T-helper 2 cell treated with Interferon-gamma antibody and Interleukin-4, amounts not matched to agents 100 ng/mL and 5 ng/mL, for 36 hours (primary cell): ENCODE data around the gene FAM107B. TPM values are rescaled to one million over a fixed set of nuclear protein-coding genes. Genes with fewer than 3 reads are reported as not detected.

Source experiments
- intact Hi-C: fragments of 100-400 bp; cut with micrococcal nuclease; formaldehyde crosslinking; loops from one replicate; pipeline ENCODE4 v1.15.1; 2023
- total RNA-seq: library from RNA; stranded (reverse); gene quantifications from 2 replicates; pipeline ENCODE4 v1.2.3, GENCODE V29; 2022

FAM107B gene
- total RNA-seq, 1 donor from 2014 or later: 161 TPM

GRCh38 chr10:14478201-14478600 is 296.5 kb downstream of the FAM107B start:
- intact Hi-C loops: loop anchor here (10.0 kb wide), 1 partner anchor 283 kb away; no protein-coding TSS in a partner anchor

- intact Hi-C loops: loop anchor here (10.0 kb wide), 1 partner anchor 283 kb away; no protein-coding TSS in a partner anchor
Measured at GRCh38 chr10:14477408-14477710, 297.3 kb downstream of the FAM107B start.

GRCh38 chr10:14476641-14477407 is 297.9 kb downstream of the FAM107B start:
- intact Hi-C loops: loop anchor here (10.0 kb wide), 1 partner anchor 282 kb away; no protein-coding TSS in a partner anchor

DNA sequence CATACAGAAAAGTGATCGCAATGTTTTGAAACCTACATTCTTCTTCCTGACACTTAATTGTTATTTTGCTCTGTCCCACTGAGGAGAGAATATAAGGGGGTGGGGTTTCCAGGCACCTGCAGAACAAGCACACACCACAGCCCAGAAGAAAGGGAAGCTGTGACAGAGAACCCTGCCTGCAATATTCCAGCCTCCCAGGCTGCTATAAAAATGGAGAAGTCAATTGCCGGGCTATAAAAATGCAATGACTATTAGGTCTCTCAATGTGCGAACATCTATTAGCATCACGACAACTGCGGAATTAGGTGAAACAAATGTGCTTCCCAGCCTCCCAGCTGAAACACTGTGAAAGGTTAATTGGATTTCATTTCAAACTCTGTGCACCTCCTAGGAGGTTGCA is 298.7 kb downstream of the FAM107B start:
- intact Hi-C loops: loop anchor here (10.0 kb wide), 1 partner anchor 281 kb away; no protein-coding TSS in a partner anchor

DNA sequence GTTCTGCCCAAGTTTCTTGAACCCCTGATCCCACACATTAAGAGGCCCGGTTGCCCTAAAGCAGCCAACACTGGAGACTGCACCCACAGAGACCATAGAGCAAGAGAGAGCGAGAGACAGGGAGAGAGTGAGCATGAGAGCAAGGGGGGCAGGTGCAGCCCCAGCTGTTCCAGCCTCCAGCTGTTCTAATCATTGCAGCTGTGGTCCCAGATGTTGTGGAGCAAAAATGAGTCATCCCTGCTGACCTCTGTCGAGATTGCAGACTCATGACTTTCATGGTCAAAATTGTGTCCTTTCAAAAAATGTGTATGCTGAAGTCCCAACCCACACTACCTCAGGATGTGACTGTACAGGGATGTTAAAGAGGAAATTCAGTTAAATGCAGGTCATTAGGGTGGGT is 300.0 kb downstream of the FAM107B start:
- intact Hi-C loops: loop anchor here (10.0 kb wide), 1 partner anchor 280 kb away; no protein-coding TSS in a partner anchor

DNA sequence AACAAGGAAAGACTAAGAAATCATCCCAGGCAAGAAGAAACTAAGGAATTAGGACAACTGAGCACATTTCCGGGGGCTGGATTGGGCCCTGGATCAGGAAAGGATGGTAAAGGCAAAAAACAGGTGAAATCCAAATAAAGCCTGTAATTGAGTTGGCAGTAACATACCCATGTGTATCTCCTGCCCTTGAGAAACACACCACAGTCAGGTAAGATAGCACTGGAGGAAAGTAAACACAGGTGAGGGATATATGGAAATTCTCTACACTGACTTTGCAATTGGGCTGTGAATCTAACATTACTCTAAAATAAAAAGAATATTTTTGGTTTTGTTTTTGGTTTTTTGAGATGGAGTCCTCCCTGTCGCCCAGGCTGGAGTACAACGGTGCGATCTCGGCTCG is 303.8 kb downstream of the FAM107B start:
- intact Hi-C loops: loop anchor here (10.0 kb wide), 1 partner anchor 276 kb away; no protein-coding TSS in a partner anchor

GRCh38 chr10:14468726-14469125 is 306.0 kb downstream of the FAM107B start:
- intact Hi-C loops: no loop called here

Other genes with a start within 250 kb of the FAM107B start
- 0.34 and 0.48 TPM in 2 replicates for gene CDNF, start 63.1 kb upstream of the FAM107B start, total RNA-seq
- gene HSPA14, start 63.4 kb upstream of the FAM107B start, total RNA-seq: 30.4 and 31.2 TPM in 2 replicates
- gene MSANTD7, start 63.4 kb upstream of the FAM107B start, total RNA-seq: 17.9 and 18.0 TPM in 2 replicates
- gene SUV39H2, start 104.0 kb upstream of the FAM107B start, total RNA-seq: 30.4 and 35.9 TPM in 2 replicates
- gene DCLRE1C, start 179.2 kb upstream of the FAM107B start, total RNA-seq: 38.5 and 41.9 TPM in 2 replicates
- 0.55 and 0.70 TPM in 2 replicates for gene MEIG1, start 184.5 kb upstream of the FAM107B start, total RNA-seq